Measurements from ENCODE around the gene NR4A1.

The NR4A1 gene

GRCh38 chr12:52018433-52019112 is 32.7 kb upstream of the NR4A1 start:
- no peak for DNase-seq

GRCh38 chr12:52019113-52019770 is 32.0 kb upstream of the NR4A1 start:
- DNase-seq: no peak

GRCh38 chr12:52020539-52021336 is 30.5 kb upstream of the NR4A1 start:
- DNase-seq: peak in 3 of 4 experiments; percentile 22 to 45 (median 31)

- no peak for DNase-seq
Measured at GRCh38 chr12:52022841-52023181, 28.4 kb upstream of the NR4A1 start.

GRCh38 chr12:52023182-52023975 is 27.9 kb upstream of the NR4A1 start:
- DNase-seq: peak; percentile 83 to 86 (median 85)

GRCh38 chr12:52023976-52024688 is 27.1 kb upstream of the NR4A1 start:
- DNase-seq: no peak

- DNase-seq: no peak
Measured at GRCh38 chr12:52024845-52025230, 26.4 kb upstream of the NR4A1 start.

GRCh38 chr12:52026263-52026662 is 25.0 kb upstream of the NR4A1 start:
- DNase-seq: no peak

GRCh38 chr12:52027085-52027843 is 24.0 kb upstream of the NR4A1 start:
- no peak for DNase-seq

GRCh38 chr12:52029685-52030084 is 21.6 kb upstream of the NR4A1 start:
- no peak for DNase-seq

GRCh38 chr12:52032446-52032803 is 18.8 kb upstream of the NR4A1 start:
- no peak for DNase-seq

- peak; percentile 63 to 67 (median 64) for DNase-seq
Measured at GRCh38 chr12:52032804-52033445, 18.3 kb upstream of the NR4A1 start.

GRCh38 chr12:52033446-52034140 is 17.6 kb upstream of the NR4A1 start:
- no peak for DNase-seq

- no peak for DNase-seq
Measured at GRCh38 chr12:52035190-52035589, 16.1 kb upstream of the NR4A1 start.

- no peak for DNase-seq
Measured at GRCh38 chr12:52035926-52036325, 15.3 kb upstream of the NR4A1 start.

GRCh38 chr12:52036587-52037171 is 14.6 kb upstream of the NR4A1 start:
- peak; percentile 59 to 68 (median 61) for DNase-seq

GRCh38 chr12:52037248-52037861 is 13.9 kb upstream of the NR4A1 start:
- DNase-seq: no peak

GRCh38 chr12:52038447-52038846 is 12.8 kb upstream of the NR4A1 start:
- no peak for DNase-seq

GRCh38 chr12:52041035-52041434 is 10.2 kb upstream of the NR4A1 start:
- no peak for DNase-seq

GRCh38 chr12:52041695-52042123 is 9.5 kb upstream of the NR4A1 start:
- peak in 1 of 4 experiments; percentile 21 for DNase-seq
